Trophoblast cell (in vitro differentiated cells and primary cell): ENCODE data around the gene PRDM1.

ENCODE experiments used
- DNase-seq, 2 donors: peaks; one replicate each; pipeline ENCODE4 v3.0.0-alpha.2; 2016
- H2AFZ ChIP-seq: 2 replicates; pipeline ENCODE4 v1.6.1; 2013; ENCODE audit warnings: low read length, moderate library complexity, mild to moderate bottlenecking; ENCODE audit not compliant: insufficient read depth, poor library complexity
- H2AK5ac ChIP-seq: 2 replicates; pipeline ENCODE4 v1.6.1; 2013; ENCODE audit warnings: mild to moderate bottlenecking, low read length
- H2BK120ac ChIP-seq: 2 replicates; pipeline ENCODE4 v1.6.1; 2013; ENCODE audit warnings: low read length, mild to moderate bottlenecking, moderate library complexity; ENCODE audit not compliant: insufficient read depth, poor library complexity
- H2BK12ac ChIP-seq: 2 replicates; pipeline ENCODE4 v1.6.1; 2013; ENCODE audit warnings: mild to moderate bottlenecking, low read length, moderate library complexity
- H2BK5ac ChIP-seq: 2 replicates; pipeline ENCODE4 v1.6.1; 2013; ENCODE audit warnings: low read length, low read depth, moderate library complexity, mild to moderate bottlenecking; ENCODE audit not compliant: poor library complexity
- H3K14ac ChIP-seq: 2 replicates; pipeline ENCODE4 v1.6.1; 2013; ENCODE audit warnings: mild to moderate bottlenecking, low read length
- H3K18ac ChIP-seq: 2 replicates; pipeline ENCODE4 v1.6.1; 2013; ENCODE audit warnings: mild to moderate bottlenecking, low read length
- H3K23ac ChIP-seq: 2 replicates; pipeline ENCODE4 v1.6.1; 2013; ENCODE audit warnings: low read length
- H3K27ac ChIP-seq: 2 replicates; pipeline ENCODE4 v1.5.1; 2013; ENCODE audit warnings: low read depth, mild to moderate bottlenecking, inconsistent platforms, low read length, moderate library complexity
- H3K27me3 ChIP-seq: 2 replicates; pipeline ENCODE4 v1.6.1; 2013; ENCODE audit warnings: inconsistent platforms, mild to moderate bottlenecking, low read length, moderate library complexity; ENCODE audit not compliant: insufficient read depth
- H3K36me3 ChIP-seq, 2 experiments: 1 replicate in 1 of 2; 2 replicates in 1 of 2; pipeline ENCODE4 v1.6.1; 2013; ENCODE audit warnings: low read length in 2 of 2, mild to moderate bottlenecking in 2 of 2, moderate library complexity in 1 of 2; ENCODE audit not compliant: insufficient read depth in 2 of 2, control insufficient read depth in 1 of 2
- H3K4ac ChIP-seq: 2 replicates; pipeline ENCODE4 v1.6.1; 2013; ENCODE audit warnings: low read depth, mild to moderate bottlenecking, low read length, moderate library complexity
- H3K4me1 ChIP-seq, 2 experiments: 1 replicate in 1 of 2; 2 replicates in 1 of 2; pipeline ENCODE4 v1.6.1; 2013; ENCODE audit warnings: low read length in 2 of 2, mild to moderate bottlenecking in 2 of 2, moderate library complexity in 1 of 2; ENCODE audit not compliant: insufficient read depth in 2 of 2, control insufficient read depth in 1 of 2
- H3K4me2 ChIP-seq: 2 replicates; pipeline ENCODE4 v1.6.1; 2013; ENCODE audit warnings: inconsistent platforms, mild to moderate bottlenecking, low read length, moderate library complexity
- H3K4me3 ChIP-seq: 2 replicates; pipeline ENCODE4 v1.5.1; 2013; ENCODE audit warnings: mild to moderate bottlenecking, low read depth, low read length, inconsistent platforms
- H3K79me1 ChIP-seq: one replicate; pipeline ENCODE4 v1.6.1; 2013; ENCODE audit warnings: low read length
- H3K79me2 ChIP-seq: 2 replicates; pipeline ENCODE4 v1.6.1; 2013; ENCODE audit warnings: low read length, mild to moderate bottlenecking; ENCODE audit not compliant: control insufficient read depth, insufficient read depth, poor library complexity
- H3K9ac ChIP-seq: 2 replicates; pipeline ENCODE4 v1.6.1; 2013; ENCODE audit warnings: mild to moderate bottlenecking, low read length
- H3K9me3 ChIP-seq: 2 replicates; pipeline ENCODE4 v1.6.1; 2013; ENCODE audit warnings: low read depth, mild to moderate bottlenecking, control low read depth, inconsistent platforms, low read length; ENCODE audit not compliant: insufficient read depth
- H4K12ac ChIP-seq: 2 replicates; pipeline ENCODE4 v1.6.1; 2013; ENCODE audit warnings: low read depth, mild to moderate bottlenecking, low read length, moderate library complexity
- H4K8ac ChIP-seq: 2 replicates; pipeline ENCODE4 v1.6.1; 2013; ENCODE audit warnings: low read depth, mild to moderate bottlenecking, low read length, moderate library complexity
- H4K91ac ChIP-seq: one replicate; pipeline ENCODE4 v1.6.1; 2013; ENCODE audit warnings: low read depth, mild to moderate bottlenecking, low read length, moderate library complexity
- WGBS: extraction: QIAGEN DNeasy Blood & Tissue Kit; methylation state at CpG from one replicate; pipeline ENCODE4 v1.1.7; 2013; ENCODE audit warnings: missing lambda C conversion rate; ENCODE audit not compliant: insufficient read length, insufficient coverage; ENCODE audit errors: extremely low coverage; 5-methylcytosine and 5-hydroxymethylcytosine counted together

PRDM1 gene

DNA sequence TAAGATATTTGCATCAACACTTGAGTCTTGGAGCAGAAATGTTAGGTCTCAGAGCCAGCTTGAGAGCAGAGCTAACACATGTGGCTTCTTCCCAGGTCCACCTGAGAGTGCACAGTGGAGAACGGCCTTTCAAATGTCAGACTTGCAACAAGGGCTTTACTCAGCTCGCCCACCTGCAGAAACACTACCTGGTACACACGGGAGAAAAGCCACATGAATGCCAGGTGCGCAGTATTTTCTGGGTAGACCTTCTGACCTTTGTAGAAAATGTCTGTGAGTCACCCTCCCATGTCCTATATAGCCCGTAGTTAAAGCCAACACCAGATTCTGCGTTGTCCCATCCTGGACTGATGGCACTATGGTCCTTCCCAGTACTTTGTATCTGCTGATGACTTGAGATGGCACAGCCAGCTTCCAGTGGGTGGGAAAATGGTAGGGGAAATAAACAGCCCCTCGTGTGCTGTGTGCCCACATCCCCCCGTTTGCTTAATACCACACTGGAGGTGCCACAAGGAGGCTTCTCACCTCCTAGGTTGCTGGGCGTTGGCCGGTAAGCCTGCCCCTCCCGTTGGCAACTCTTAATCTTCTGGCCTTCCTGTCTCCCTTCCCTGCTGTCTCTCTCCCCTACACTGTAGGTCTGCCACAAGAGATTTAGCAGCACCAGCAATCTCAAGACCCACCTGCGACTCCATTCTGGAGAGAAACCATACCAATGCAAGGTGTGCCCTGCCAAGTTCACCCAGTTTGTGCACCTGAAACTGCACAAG is 20.3 kb downstream of the PRDM1 start:
- DNase-seq: no peak
- Histone ChIP-seq H3K79me1 (no peaks in the 10 kb centered on the region), H4K12ac (no peak overlapping the region), H3K27me3 (peaks cover 2% of the 10 kb centered on the region), H3K23ac (no peak overlapping the region), H2BK5ac (no peak overlapping the region), H3K9me3 (peaks cover 2% of the 10 kb centered on the region), H3K14ac (no peak overlapping the region), H3K4me3 (no peak overlapping the region), H3K4ac (no peak overlapping the region), H3K79me2 (no peaks in the 10 kb centered on the region), H2AFZ (no peak overlapping the region), H3K4me2 (no peak overlapping the region), H3K36me3 (no peaks in the 10 kb centered on the region), H4K8ac (no peak overlapping the region), H4K91ac (no peak overlapping the region), H3K18ac (no peak overlapping the region), H2BK120ac (no peak overlapping the region), H3K9ac (no peak overlapping the region), H3K27ac (no peak overlapping the region), H2AK5ac (no peak overlapping the region), H3K4me1 (no peaks in the 10 kb centered on the region), H2BK12ac (no peak overlapping the region)
- whole genome bisulfite sequencing: no CpG with 5 or more reads among the region's 12 CpGs

DNA sequence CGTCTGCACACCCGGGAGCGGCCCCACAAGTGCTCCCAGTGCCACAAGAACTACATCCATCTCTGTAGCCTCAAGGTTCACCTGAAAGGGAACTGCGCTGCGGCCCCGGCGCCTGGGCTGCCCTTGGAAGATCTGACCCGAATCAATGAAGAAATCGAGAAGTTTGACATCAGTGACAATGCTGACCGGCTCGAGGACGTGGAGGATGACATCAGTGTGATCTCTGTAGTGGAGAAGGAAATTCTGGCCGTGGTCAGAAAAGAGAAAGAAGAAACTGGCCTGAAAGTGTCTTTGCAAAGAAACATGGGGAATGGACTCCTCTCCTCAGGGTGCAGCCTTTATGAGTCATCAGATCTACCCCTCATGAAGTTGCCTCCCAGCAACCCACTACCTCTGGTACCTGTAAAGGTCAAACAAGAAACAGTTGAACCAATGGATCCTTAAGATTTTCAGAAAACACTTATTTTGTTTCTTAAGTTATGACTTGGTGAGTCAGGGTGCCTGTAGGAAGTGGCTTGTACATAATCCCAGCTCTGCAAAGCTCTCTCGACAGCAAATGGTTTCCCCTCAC is 21.0 kb downstream of the PRDM1 start:
- no peak overlapping the region for H3K23ac ChIP-seq
- no peak overlapping the region for H3K14ac ChIP-seq
- H3K27ac ChIP-seq: no peak overlapping the region
- H4K91ac ChIP-seq: no peak overlapping the region
- H2AFZ ChIP-seq: no peak overlapping the region
- no peak overlapping the region for H2BK120ac ChIP-seq
- no peak overlapping the region for H3K4me2 ChIP-seq
- no peaks in the 10 kb centered on the region for H3K36me3 ChIP-seq
- DNase-seq: no peak
- H2AK5ac ChIP-seq: no peak overlapping the region
- no peak overlapping the region for H3K4me3 ChIP-seq
- H4K12ac ChIP-seq: no peak overlapping the region
- H3K9ac ChIP-seq: no peak overlapping the region
- no peaks in the 10 kb centered on the region for H3K79me1 ChIP-seq
- no peak overlapping the region for H2BK5ac ChIP-seq
- H4K8ac ChIP-seq: no peak overlapping the region
- H2BK12ac ChIP-seq: no peak overlapping the region
- no CpG with 5 or more reads among the region's 14 CpGs for WGBS
- no peaks in the 10 kb centered on the region for H3K4me1 ChIP-seq
- no peak overlapping the region for H3K18ac ChIP-seq
- no peak overlapping the region for H3K4ac ChIP-seq
- peaks cover 2% of the 10 kb centered on the region for H3K9me3 ChIP-seq
- H3K79me2 ChIP-seq: no peaks in the 10 kb centered on the region
- H3K27me3 ChIP-seq: no peaks in the 10 kb centered on the region

DNA sequence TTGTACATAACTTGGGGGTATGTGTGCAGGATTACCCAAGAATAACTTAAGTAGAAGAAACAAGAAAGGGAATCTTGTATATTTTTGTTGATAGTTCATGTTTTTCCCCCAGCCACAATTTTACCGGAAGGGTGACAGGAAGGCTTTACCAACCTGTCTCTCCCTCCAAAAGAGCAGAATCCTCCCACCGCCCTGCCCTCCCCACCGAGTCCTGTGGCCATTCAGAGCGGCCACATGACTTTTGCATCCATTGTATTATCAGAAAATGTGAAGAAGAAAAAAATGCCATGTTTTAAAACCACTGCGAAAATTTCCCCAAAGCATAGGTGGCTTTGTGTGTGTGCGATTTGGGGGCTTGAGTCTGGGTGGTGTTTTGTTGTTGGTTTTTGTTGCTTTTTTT is 22.0 kb downstream of the PRDM1 start:
- no CpG with 5 or more reads among the region's 6 CpGs for WGBS
- Histone ChIP-seq H3K79me1 (no peaks in the 10 kb centered on the region), H3K36me3 (no peaks in the 10 kb centered on the region), H3K4ac (no peak overlapping the region), H2AFZ (no peak overlapping the region), H2BK5ac (no peak overlapping the region), H3K18ac (no peak overlapping the region), H3K23ac (no peak overlapping the region), H4K12ac (no peak overlapping the region), H3K4me2 (no peak overlapping the region), H3K14ac (no peak overlapping the region), H3K27ac (no peak overlapping the region), H4K91ac (no peak overlapping the region), H3K4me1 (no peaks in the 10 kb centered on the region), H3K9me3 (peaks cover 2% of the 10 kb centered on the region), H4K8ac (no peak overlapping the region), H2BK12ac (no peak overlapping the region), H3K9ac (no peak overlapping the region), H2BK120ac (no peak overlapping the region), H2AK5ac (no peak overlapping the region), H3K79me2 (no peaks in the 10 kb centered on the region), H3K27me3 (no peaks in the 10 kb centered on the region), H3K4me3 (no peak overlapping the region)
- DNase-seq: no peak

GRCh38 chr6:106109029-106109428 is 22.9 kb downstream of the PRDM1 start:
- no peak overlapping the region for H3K4me2 ChIP-seq
- peaks cover 2% of the 10 kb centered on the region for H3K9me3 ChIP-seq
- H3K4me1 ChIP-seq: no peaks in the 10 kb centered on the region
- no peak overlapping the region for H2AK5ac ChIP-seq
- H3K27ac ChIP-seq: no peak overlapping the region
- no peak overlapping the region for H3K4me3 ChIP-seq
- H3K27me3 ChIP-seq: no peaks in the 10 kb centered on the region
- H2BK12ac ChIP-seq: no peak overlapping the region
- no peak overlapping the region for H3K18ac ChIP-seq
- no peak overlapping the region for H4K12ac ChIP-seq
- H3K79me2 ChIP-seq: no peaks in the 10 kb centered on the region
- no peak overlapping the region for H4K8ac ChIP-seq
- no peak overlapping the region for H2BK5ac ChIP-seq
- no peak overlapping the region for H2AFZ ChIP-seq
- H3K23ac ChIP-seq: no peak overlapping the region
- no peak overlapping the region for H2BK120ac ChIP-seq
- no peak overlapping the region for H3K4ac ChIP-seq
- no CpG with 5 or more reads among the region's 3 CpGs for WGBS
- no peak overlapping the region for H4K91ac ChIP-seq
- no peaks in the 10 kb centered on the region for H3K79me1 ChIP-seq
- no peak overlapping the region for H3K9ac ChIP-seq
- no peak overlapping the region for H3K14ac ChIP-seq
- H3K36me3 ChIP-seq: no peaks in the 10 kb centered on the region
- no peak for DNase-seq
